ENCODE measurements around the gene NPHP4.

- TF ChIP-seq JUN (IDR thresholded peaks at IDR 0.05) (no peak), CTCF (IDR thresholded peaks at IDR 0.05) (no peak), POLR2A (IDR thresholded peaks at IDR 0.05; ENCODE audit: low read length) (no peak), KDM1A (IDR thresholded peaks at IDR 0.05; ENCODE audit: low read depth) (no peak), CEBPB (IDR thresholded peaks at IDR 0.05) (no peak), HEYL (CRISPR knock-in tag; IDR thresholded peaks at IDR 0.05) (no peak), RCOR1 (IDR thresholded peaks at IDR 0.05; ENCODE audit: low read depth, low read length) (no peak), POLR2AphosphoS2 (conservative IDR thresholded peaks at IDR 0.05; ENCODE audit: low read length) (no peak)
These were observed 82.0 kb downstream of the NPHP4 start for GRCh38 chr1:5910276-5910620.
